ENCODE measurements around the gene KCNQ1. TPM values are rescaled to one million over a fixed set of nuclear protein-coding genes. Genes with fewer than 3 reads are reported as not detected.

Gene KCNQ1
- total and polyA plus RNA-seq, 2 experiments from 2014 or later = 0.45 to 0.87 TPM

DNA sequence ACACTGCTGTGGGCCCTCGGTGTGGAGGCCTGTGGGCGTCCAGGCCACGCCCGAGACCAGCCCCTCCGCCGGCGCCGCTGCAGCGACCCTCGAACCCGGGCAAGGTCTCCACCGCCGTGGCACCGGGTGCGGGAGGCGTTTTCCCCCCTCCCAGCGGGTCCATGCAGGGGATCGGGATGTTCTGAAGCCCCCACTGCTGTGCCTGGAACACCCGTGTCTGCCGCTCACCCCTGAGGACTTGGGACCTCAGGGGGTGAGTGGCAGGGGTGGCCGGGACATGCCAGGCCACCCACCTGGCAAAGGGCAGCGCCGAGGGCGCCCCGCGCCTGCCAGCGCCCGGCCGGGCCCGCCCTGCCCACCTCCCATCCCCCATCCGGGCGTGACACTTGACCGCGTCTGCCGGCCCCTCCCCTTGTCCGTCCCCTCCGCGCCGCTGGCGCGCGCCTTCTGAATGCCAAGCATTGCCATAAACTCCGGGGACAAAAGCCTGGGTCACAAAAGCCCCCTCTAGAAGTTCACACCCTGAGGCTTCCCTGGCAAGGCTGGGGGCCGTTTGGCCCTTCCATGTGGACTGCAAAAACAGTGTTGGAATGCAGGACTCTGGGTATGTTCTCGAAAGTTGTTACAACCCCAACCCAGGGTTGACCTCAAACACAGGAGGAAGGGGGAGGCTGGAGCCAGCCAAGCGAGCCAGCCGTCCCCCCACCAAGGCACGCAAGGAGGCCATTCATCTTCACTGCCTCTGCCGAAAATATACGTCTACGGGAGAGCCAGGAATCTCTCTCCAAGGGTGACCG lies 255.8 kb downstream of the KCNQ1 start:
- Mint-ChIP-seq H3K4me3 (peak overlapping the region; percentile 80), H3K9me3 (peaks cover 21% of the 10 kb centered on the region), H3K27ac (no peak overlapping the region), H3K36me3 (ENCODE audit: low read depth) (peaks cover 36% of the 10 kb centered on the region), H3K4me1 (peaks cover 51% of the 10 kb centered on the region), H3K27me3 (ENCODE audit: insufficient read depth, low read depth, poor library complexity) (peaks cover 47% of the 10 kb centered on the region)
- Histone ChIP-seq H3K9me2 (ENCODE audit: insufficient read depth) (no peaks in the 10 kb centered on the region), H3K4me2 (peak overlapping the region; percentile 71), H3K79me2 (replicated peaks; ENCODE audit: insufficient read depth) (peaks cover 37% of the 10 kb centered on the region), H3K4me3 (peak overlapping the region; percentile 70; the same call in 1 of the 2 replicates), H3K36me3 (ENCODE audit: insufficient read depth) (no peaks in the 10 kb centered on the region), H3K27me3 (ENCODE audit: insufficient read depth) (peaks cover 36% of the 10 kb centered on the region), H3F3A (replicated peaks; ENCODE audit: low read depth) (no peaks in the 10 kb centered on the region), H4K20me1 (replicated peaks; ENCODE audit: insufficient read depth) (peaks cover 3% of the 10 kb centered on the region; the same call in 1 of the 2 replicates), H3K4me1 (ENCODE audit: insufficient read depth) (peaks cover 30% of the 10 kb centered on the region), H3K27ac (ENCODE audit: low read depth) (no peak overlapping the region), H2AFZ (peak overlapping the region; percentile 84; the same call in 1 of the 2 replicates)
- DNase-seq (ENCODE audit: low spot score) = peak; percentile 74
- TF ChIP-seq CREB1 (CRISPR knock-in tag; IDR thresholded peaks at IDR 0.05; ENCODE audit: low read depth) (no peak), ETS1 (IDR thresholded peaks at IDR 0.05) (no peak), EZH2phosphoT487 (IDR thresholded peaks at IDR 0.05; ENCODE audit: unreplicated experiment) (no peak), ZNF331 (CRISPR knock-in tag; IDR thresholded peaks at IDR 0.05; ENCODE audit: low read depth) (no peak), REST (IDR thresholded peaks at IDR 0.05; ENCODE audit: unreplicated experiment) (no peak), NANOG (IDR thresholded peaks at IDR 0.05; ENCODE audit: borderline replicate concordance) (no peak), ZNF114 (CRISPR knock-in tag; IDR thresholded peaks at IDR 0.05) (no peak), ZNF462 (CRISPR knock-in tag; IDR thresholded peaks at IDR 0.05) (no peak)
- TF ChIP-seq, protein P1, sequence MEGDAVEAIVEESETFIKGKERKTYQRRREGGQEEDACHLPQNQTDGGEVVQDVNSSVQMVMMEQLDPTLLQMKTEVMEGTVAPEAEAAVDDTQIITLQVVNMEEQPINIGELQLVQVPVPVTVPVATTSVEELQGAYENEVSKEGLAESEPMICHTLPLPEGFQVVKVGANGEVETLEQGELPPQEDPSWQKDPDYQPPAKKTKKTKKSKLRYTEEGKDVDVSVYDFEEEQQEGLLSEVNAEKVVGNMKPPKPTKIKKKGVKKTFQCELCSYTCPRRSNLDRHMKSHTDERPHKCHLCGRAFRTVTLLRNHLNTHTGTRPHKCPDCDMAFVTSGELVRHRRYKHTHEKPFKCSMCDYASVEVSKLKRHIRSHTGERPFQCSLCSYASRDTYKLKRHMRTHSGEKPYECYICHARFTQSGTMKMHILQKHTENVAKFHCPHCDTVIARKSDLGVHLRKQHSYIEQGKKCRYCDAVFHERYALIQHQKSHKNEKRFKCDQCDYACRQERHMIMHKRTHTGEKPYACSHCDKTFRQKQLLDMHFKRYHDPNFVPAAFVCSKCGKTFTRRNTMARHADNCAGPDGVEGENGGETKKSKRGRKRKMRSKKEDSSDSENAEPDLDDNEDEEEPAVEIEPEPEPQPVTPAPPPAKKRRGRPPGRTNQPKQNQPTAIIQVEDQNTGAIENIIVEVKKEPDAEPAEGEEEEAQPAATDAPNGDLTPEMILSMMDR (conservative IDR thresholded peaks at IDR 0.05; ENCODE audit: low read depth in 2 of 2) = no peak
- ATAC-seq = peak; percentile 39

Data from GM23338 (cell line).